H9 (cell line): ENCODE measurements around the gene S100G. TPM values are rescaled to one million over a fixed set of nuclear protein-coding genes. Genes with fewer than 3 reads are reported as not detected.

Experiments
- DNase-seq: peaks from one replicate; pipeline ENCODE4 v3.0.0-alpha.2; 2017
- H2AFZ ChIP-seq: one replicate; pipeline ENCODE4 v1.6.1; 2013; ENCODE audit warnings: mild to moderate bottlenecking, low read length, control low read depth, moderate library complexity
- H2AK5ac ChIP-seq: 2 replicates; pipeline ENCODE4 v1.6.1; 2013; ENCODE audit warnings: low read length, control low read depth, mixed read lengths; ENCODE audit not compliant: insufficient read length
- H2BK120ac ChIP-seq: one replicate; pipeline ENCODE4 v1.6.1; 2013; ENCODE audit warnings: low read depth, mild to moderate bottlenecking, low read length, control low read depth, inconsistent platforms; ENCODE audit not compliant: poor library complexity, severe bottlenecking
- H2BK12ac ChIP-seq: 2 replicates; pipeline ENCODE4 v1.6.1; 2013; ENCODE audit warnings: low read length, control low read depth, mixed read lengths, low read depth; ENCODE audit not compliant: insufficient read length
- H2BK15ac ChIP-seq: 2 replicates; pipeline ENCODE4 v1.6.1; 2013; ENCODE audit warnings: low read depth, low read length, control low read depth
- H2BK20ac ChIP-seq: one replicate; pipeline ENCODE4 v1.6.1; 2013; ENCODE audit warnings: low read depth, mild to moderate bottlenecking, low read length, control low read depth, inconsistent platforms; ENCODE audit not compliant: poor library complexity, severe bottlenecking
- H2BK5ac ChIP-seq: 2 replicates; pipeline ENCODE4 v1.6.1; 2013; ENCODE audit warnings: low read length, control low read depth, mixed read lengths; ENCODE audit not compliant: insufficient read length
- H3K14ac ChIP-seq: 2 replicates; pipeline ENCODE4 v1.6.1; 2013; ENCODE audit warnings: low read length, control low read depth; ENCODE audit not compliant: insufficient read depth
- H3K18ac ChIP-seq: 2 replicates; pipeline ENCODE4 v1.6.1; 2013; ENCODE audit warnings: low read depth, mild to moderate bottlenecking, mixed read lengths, low read length, control low read depth; ENCODE audit not compliant: insufficient read length
- H3K23ac ChIP-seq: 2 replicates; pipeline ENCODE4 v1.6.1; 2013; ENCODE audit warnings: low read length, control low read depth, mixed read lengths, low read depth; ENCODE audit not compliant: insufficient read length
- H3K23me2 ChIP-seq: 2 replicates; pipeline ENCODE4 v1.6.1; 2013; ENCODE audit warnings: low read depth, mild to moderate bottlenecking, mixed read lengths, low read length, control low read depth; ENCODE audit not compliant: insufficient read length, poor library complexity, severe bottlenecking
- H3K27ac ChIP-seq: 2 replicates; pipeline ENCODE4 v1.5.1; 2013; ENCODE audit warnings: low read length, control low read depth, mixed read lengths, low read depth; ENCODE audit not compliant: insufficient read length
- H3K27me3 ChIP-seq: 2 replicates; pipeline ENCODE4 v1.6.1; 2013; ENCODE audit warnings: low read length, control low read depth, inconsistent platforms; ENCODE audit not compliant: insufficient read depth
- H3K4ac ChIP-seq: 2 replicates; pipeline ENCODE4 v1.6.1; 2013; ENCODE audit warnings: low read depth, mild to moderate bottlenecking, control low read depth, inconsistent platforms, low read length, moderate library complexity
- H3K4me1 ChIP-seq: 2 replicates; pipeline ENCODE4 v1.6.1; 2013; ENCODE audit warnings: low read length, control low read depth, inconsistent platforms; ENCODE audit not compliant: insufficient read depth
- H3K4me2 ChIP-seq: 2 replicates; pipeline ENCODE4 v1.6.1; 2013; ENCODE audit warnings: low read length, control low read depth, mixed read lengths; ENCODE audit not compliant: insufficient read length, insufficient read depth
- H3K56ac ChIP-seq: 2 replicates; pipeline ENCODE4 v1.6.1; 2013; ENCODE audit warnings: low read depth, mild to moderate bottlenecking, mixed read lengths, low read length, control low read depth; ENCODE audit not compliant: insufficient read length
- H3K79me1 ChIP-seq: 2 replicates; pipeline ENCODE4 v1.6.1; 2013; ENCODE audit warnings: low read depth, mild to moderate bottlenecking, moderate library complexity, low read length, control low read depth, inconsistent platforms; ENCODE audit not compliant: insufficient read depth, poor library complexity, severe bottlenecking
- H3K79me2 ChIP-seq: 2 replicates; pipeline ENCODE4 v1.6.1; 2013; ENCODE audit warnings: low read length, control low read depth, inconsistent platforms; ENCODE audit not compliant: insufficient read depth
- H3K9ac ChIP-seq: 2 replicates; pipeline ENCODE4 v1.6.1; 2013; ENCODE audit warnings: low read length, control low read depth, mixed read lengths; ENCODE audit not compliant: insufficient read length; ENCODE audit errors: extremely low read depth
- H3K9me3 ChIP-seq: one replicate; pipeline ENCODE4 v1.6.1; 2013; ENCODE audit warnings: low read depth, low read length, inconsistent platforms; ENCODE audit not compliant: control insufficient read depth
- H3T11ph ChIP-seq: one replicate; pipeline ENCODE4 v1.6.1; 2013; ENCODE audit warnings: mild to moderate bottlenecking, low read length, control low read depth, inconsistent platforms
- H4K20me1 ChIP-seq: one replicate; pipeline ENCODE4 v1.6.1; 2013; ENCODE audit not compliant: control insufficient read depth, insufficient read length, insufficient read depth
- H4K5ac ChIP-seq: 2 replicates; pipeline ENCODE4 v1.6.1; 2013; ENCODE audit warnings: low read depth, mild to moderate bottlenecking, mixed read lengths, low read length, control low read depth; ENCODE audit not compliant: insufficient read length
- H4K8ac ChIP-seq: replicated peaks from 2 replicates; pipeline ENCODE4 v1.6.1; 2013; ENCODE audit warnings: low read length, control low read depth, mixed read lengths, low read depth; ENCODE audit not compliant: insufficient read length
- H4K91ac ChIP-seq: 2 replicates; pipeline ENCODE4 v1.6.1; 2013; ENCODE audit warnings: low read depth, mild to moderate bottlenecking, moderate library complexity, mixed read lengths, low read length, control low read depth; ENCODE audit not compliant: insufficient read length
- H3K27ac Mint-ChIP-seq, 3 experiments: 2 replicates in 2 of 3; 3 replicates in 1 of 3; pipeline ENCODE4 v1.8.0; 2020 to 2021; ENCODE audit warnings: mixed read lengths in 3 of 3, mild to moderate bottlenecking in 1 of 3, moderate library complexity in 1 of 3
- H3K27me3 Mint-ChIP-seq: 2 replicates; pipeline ENCODE4 v1.8.0; 2021; ENCODE audit warnings: low read depth, mild to moderate bottlenecking, moderate library complexity, mixed read lengths
- H3K36me3 Mint-ChIP-seq, 3 experiments: 2 replicates in 2 of 3; 3 replicates in 1 of 3; pipeline ENCODE4 v1.8.0; 2020 to 2021; ENCODE audit warnings: low read depth in 3 of 3, mixed read lengths in 3 of 3; ENCODE audit not compliant: insufficient read depth in 1 of 3
- H3K4me1 Mint-ChIP-seq, 2 experiments: 2 replicates each; pipeline ENCODE4 v1.8.0; 2020; ENCODE audit warnings: mixed read lengths in 2 of 2
- H3K4me3 Mint-ChIP-seq, 2 experiments: 2 replicates in 1 of 2; 3 replicates in 1 of 2; pipeline ENCODE4 v1.8.0; 2020 to 2021; ENCODE audit warnings: mild to moderate bottlenecking in 2 of 2, mixed read lengths in 2 of 2, moderate library complexity in 1 of 2
- H3K9me3 Mint-ChIP-seq, 2 experiments: 2 replicates in 1 of 2; 3 replicates in 1 of 2; pipeline ENCODE4 v1.8.0; 2020; ENCODE audit warnings: mild to moderate bottlenecking in 2 of 2, mixed read lengths in 2 of 2, moderate library complexity in 1 of 2
- WGBS: extraction: QIAGEN DNeasy Blood & Tissue Kit; methylation state at CpG from one replicate; pipeline ENCODE4 v1.1.7; 2013; ENCODE audit warnings: missing lambda C conversion rate, low lambda C conversion rate, mixed read lengths; ENCODE audit not compliant: insufficient read length; ENCODE audit errors: extremely low coverage; 5-methylcytosine and 5-hydroxymethylcytosine counted together
- total RNA-seq: library from RNA; stranded (reverse); gene quantifications from 2 replicates; pipeline ENCODE4 v1.2.1, GENCODE V29; 2021
- TF ChIP-seq, protein P1 (sequence below): fragments of 200-600 bp; sonication (generic); conservative IDR thresholded peaks from 3 replicates; pipeline ENCODE4 v1.8.0; 2021; ENCODE audit warnings: antibody characterized with exemption, mild to moderate bottlenecking

Gene S100G
- total RNA-seq, 1 experiment from 2014 or later = not detected

DNA sequence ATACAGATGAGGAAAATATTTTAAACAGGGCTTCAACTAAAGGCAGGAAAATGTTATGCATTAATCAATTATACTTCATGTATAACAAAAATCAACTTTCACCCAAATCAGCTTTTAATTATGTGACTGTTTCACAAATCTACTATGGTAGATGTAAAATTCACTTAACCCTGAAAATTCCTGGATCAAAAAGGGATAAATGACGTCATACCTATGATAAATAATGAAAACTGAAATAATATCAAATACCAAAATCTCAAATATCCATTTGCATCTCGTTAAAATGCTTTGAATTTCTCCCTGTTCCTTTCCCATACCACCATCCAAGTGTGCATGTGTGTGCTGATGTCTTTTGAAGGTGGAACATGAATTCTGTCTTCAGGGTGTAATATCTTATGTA is 11.5 kb downstream of the S100G start:
- H3K27me3 ChIP-seq = no peaks in the 10 kb centered on the region
- WGBS = no CpG with 5 or more reads among the region's 2 CpGs
- H3T11ph ChIP-seq = no peak overlapping the region
- H4K5ac ChIP-seq = no peak overlapping the region
- no peak overlapping the region for H2BK15ac ChIP-seq
- H3K23me2 ChIP-seq = no peaks in the 10 kb centered on the region
- H3K79me2 ChIP-seq = no peaks in the 10 kb centered on the region
- H4K8ac ChIP-seq = no peak overlapping the region
- H2AK5ac ChIP-seq = no peak overlapping the region
- H4K20me1 ChIP-seq = no peaks in the 10 kb centered on the region
- H3K79me1 ChIP-seq = no peaks in the 10 kb centered on the region
- H3K36me3 Mint-ChIP-seq = peaks cover 55 to 88% (median 87%) of the 10 kb centered on the region in 3 experiments
- no peak overlapping the region for H3K14ac ChIP-seq
- peaks cover 2% of the 10 kb centered on the region; the same call in 1 of the 2 replicates for H3K4me1 ChIP-seq
- no peak overlapping the region for H2BK12ac ChIP-seq
- H3K4me2 ChIP-seq = no peak overlapping the region
- H4K91ac ChIP-seq = no peak overlapping the region
- no peak overlapping the region for H3K4ac ChIP-seq
- H3K18ac ChIP-seq = no peak overlapping the region
- no peaks in the 10 kb centered on the region for H3K9me3 Mint-ChIP-seq
- TF ChIP-seq, protein P1, sequence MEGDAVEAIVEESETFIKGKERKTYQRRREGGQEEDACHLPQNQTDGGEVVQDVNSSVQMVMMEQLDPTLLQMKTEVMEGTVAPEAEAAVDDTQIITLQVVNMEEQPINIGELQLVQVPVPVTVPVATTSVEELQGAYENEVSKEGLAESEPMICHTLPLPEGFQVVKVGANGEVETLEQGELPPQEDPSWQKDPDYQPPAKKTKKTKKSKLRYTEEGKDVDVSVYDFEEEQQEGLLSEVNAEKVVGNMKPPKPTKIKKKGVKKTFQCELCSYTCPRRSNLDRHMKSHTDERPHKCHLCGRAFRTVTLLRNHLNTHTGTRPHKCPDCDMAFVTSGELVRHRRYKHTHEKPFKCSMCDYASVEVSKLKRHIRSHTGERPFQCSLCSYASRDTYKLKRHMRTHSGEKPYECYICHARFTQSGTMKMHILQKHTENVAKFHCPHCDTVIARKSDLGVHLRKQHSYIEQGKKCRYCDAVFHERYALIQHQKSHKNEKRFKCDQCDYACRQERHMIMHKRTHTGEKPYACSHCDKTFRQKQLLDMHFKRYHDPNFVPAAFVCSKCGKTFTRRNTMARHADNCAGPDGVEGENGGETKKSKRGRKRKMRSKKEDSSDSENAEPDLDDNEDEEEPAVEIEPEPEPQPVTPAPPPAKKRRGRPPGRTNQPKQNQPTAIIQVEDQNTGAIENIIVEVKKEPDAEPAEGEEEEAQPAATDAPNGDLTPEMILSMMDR = no peak
- H2AFZ ChIP-seq = no peak overlapping the region
- H3K9me3 ChIP-seq = no peaks in the 10 kb centered on the region
- no peaks in the 10 kb centered on the region for H3K27me3 Mint-ChIP-seq
- no peak overlapping the region for H3K4me3 Mint-ChIP-seq
- H2BK120ac ChIP-seq = no peak overlapping the region
- H3K27ac Mint-ChIP-seq = no peak overlapping the region
- DNase-seq = no peak
- H3K27ac ChIP-seq = no peak overlapping the region
- no peak overlapping the region for H3K23ac ChIP-seq
- H3K9ac ChIP-seq = no peak overlapping the region
- peaks cover 12 to 25% of the 10 kb centered on the region in 2 experiments for H3K4me1 Mint-ChIP-seq
- H2BK5ac ChIP-seq = no peak overlapping the region
- no peak overlapping the region for H3K56ac ChIP-seq
- H2BK20ac ChIP-seq = no peak overlapping the region
